HG03378 (cell line): ENCODE data around the gene SLCO4C1.

Experiments used
- ATAC-seq: cut with Tn5 transposase; IDR thresholded peaks from one replicate; pipeline ENCODE4 v1.9.1; 2021; ENCODE audit warnings: mild to moderate bottlenecking, moderate library complexity; ENCODE audit not compliant: unreplicated experiment

SLCO4C1 gene

GRCh38 chr5:102271759-102272158 lies 24.3 kb downstream of the SLCO4C1 start:
- ATAC-seq, result no peak

- no peak for ATAC-seq
These were observed 26.0 kb downstream of the SLCO4C1 start for GRCh38 chr5:102270036-102270435.

GRCh38 chr5:102262688-102263087 lies 33.4 kb downstream of the SLCO4C1 start:
- no peak for ATAC-seq

GRCh38 chr5:102249381-102249780 lies 46.7 kb downstream of the SLCO4C1 start:
- no peak for ATAC-seq

- ATAC-seq, result no peak
These were observed 52.9 kb downstream of the SLCO4C1 start for GRCh38 chr5:102243213-102243612.

- no peak for ATAC-seq
These were observed 54.2 kb downstream of the SLCO4C1 start for GRCh38 chr5:102241809-102242421.

GRCh38 chr5:102231693-102232619 lies 64.1 kb downstream of the SLCO4C1 start:
- peak; percentile 92 for ATAC-seq

GRCh38 chr5:102229685-102230084 lies 66.4 kb downstream of the SLCO4C1 start:
- ATAC-seq, result no peak

GRCh38 chr5:102226321-102226720 lies 69.8 kb downstream of the SLCO4C1 start:
- ATAC-seq, result no peak

- peak; percentile 68 for ATAC-seq
These were observed 72.3 kb downstream of the SLCO4C1 start for GRCh38 chr5:102223542-102224477.

GRCh38 chr5:102222772-102223171 lies 73.3 kb downstream of the SLCO4C1 start:
- no peak for ATAC-seq

- no peak for ATAC-seq
These were observed 74.1 kb downstream of the SLCO4C1 start for GRCh38 chr5:102221949-102222348.

- peak; percentile 70 for ATAC-seq
These were observed 77.9 kb downstream of the SLCO4C1 start for GRCh38 chr5:102218159-102218558.

- no peak for ATAC-seq
These were observed 79.4 kb downstream of the SLCO4C1 start for GRCh38 chr5:102216678-102217077.

- no peak for ATAC-seq
These were observed 84.9 kb downstream of the SLCO4C1 start for GRCh38 chr5:102211165-102211564.

- no peak for ATAC-seq
These were observed 95.2 kb downstream of the SLCO4C1 start for GRCh38 chr5:102200861-102201260.

- no peak for ATAC-seq
These were observed 99.6 kb downstream of the SLCO4C1 start for GRCh38 chr5:102196481-102196880.
